IPS-NIHi7 (cell line): ENCODE measurements around the gene CKMT1B.
"Not testable (repeated sequence)": the region's sequence is repeated elsewhere in the genome, so short reads cannot be mapped to it uniquely, and the experiment has no call there.

Experiments
- DNase-seq: peaks from one replicate; pipeline ENCODE4 v3.0.0; 2012; ENCODE audit warnings: mixed read lengths; ENCODE audit errors: extremely low spot score

The CKMT1B gene

GRCh38 chr15:43593328-43594190 is at the start of gene CKMT1B:
CKMT1B (plus strand) TSS chr15:43594027; CDS start chr15:43594219, 192 bp downstream.
- not testable (repeated sequence) for DNase-seq

- DNase-seq: no peak
These were observed 49.6 kb upstream of the CKMT1B start for GRCh38 chr15:43544266-43544665.

- DNase-seq: no peak
These were observed 48.4 kb upstream of the CKMT1B start for GRCh38 chr15:43545426-43545825.

GRCh38 chr15:43547539-43547938 is 46.3 kb upstream of the CKMT1B start:
- no peak for DNase-seq

GRCh38 chr15:43550527-43551363 is 43.1 kb upstream of the CKMT1B start:
- DNase-seq: no peak

GRCh38 chr15:43552256-43552655 is 41.6 kb upstream of the CKMT1B start:
- DNase-seq: no peak

- DNase-seq: no peak
These were observed 40.8 kb upstream of the CKMT1B start for GRCh38 chr15:43552986-43553385.

- not testable (repeated sequence) for DNase-seq
These were observed 31.1 kb upstream of the CKMT1B start for GRCh38 chr15:43562753-43563152.

- DNase-seq: not testable (repeated sequence)
These were observed 30.0 kb upstream of the CKMT1B start for GRCh38 chr15:43563793-43564192.

GRCh38 chr15:43566615-43567014 is 27.2 kb upstream of the CKMT1B start:
- DNase-seq: not testable (repeated sequence)

GRCh38 chr15:43574607-43575006 is 19.2 kb upstream of the CKMT1B start:
- DNase-seq: not testable (repeated sequence)

- not testable (repeated sequence) for DNase-seq
These were observed 3.9 kb upstream of the CKMT1B start, which contains the start of gene PPIP5K1 for GRCh38 chr15:43589778-43590466. PPIP5K1 (minus strand) TSS chr15:43590208; CDS start chr15:43584504, 5,704 bp downstream.

- not testable (repeated sequence) for DNase-seq
These were observed 986 bp upstream of the CKMT1B start for GRCh38 chr15:43592841-43593240.

GRCh38 chr15:43599131-43599530 is 5.3 kb downstream of the CKMT1B start:
- DNase-seq: not testable (repeated sequence)

GRCh38 chr15:43600200-43600599 is 6.4 kb downstream of the CKMT1B start:
- DNase-seq: not testable (repeated sequence)

- DNase-seq: not testable (repeated sequence)
These were observed 8.4 kb downstream of the CKMT1B start for GRCh38 chr15:43602233-43602632.

- not testable (repeated sequence) for DNase-seq
These were observed 23.9 kb downstream of the CKMT1B start for GRCh38 chr15:43617750-43618149.

GRCh38 chr15:43618700-43619099 is 24.9 kb downstream of the CKMT1B start, which contains the start of gene STRC:
STRC (minus strand) TSS chr15:43618800; CDS start chr15:43618722, 78 bp downstream.
- not testable (repeated sequence) for DNase-seq

- not testable (repeated sequence) for DNase-seq
These were observed 28.4 kb downstream of the CKMT1B start for GRCh38 chr15:43622068-43622799.

- no peak for DNase-seq
These were observed 31.3 kb downstream of the CKMT1B start for GRCh38 chr15:43625106-43625505.

- DNase-seq: not testable (repeated sequence)
These were observed 33.1 kb downstream of the CKMT1B start for GRCh38 chr15:43626937-43627336.
